T-helper 2 cell (primary cell): Measurements from ENCODE around the gene NWD2.
"Not testable (repeated sequence)": the region's sequence is repeated elsewhere in the genome, so short reads cannot be mapped to it uniquely, and the experiment has no call there.

Source experiments
- DNase-seq, 5 experiments: peaks; one replicate each; pipeline versions ENCODE4 v3.0.0 to v3.0.0-alpha.2; 2012 to 2022

The NWD2 gene

GRCh38 chr4:37470245-37470644 is 225.7 kb downstream of the NWD2 start:
- no peak for DNase-seq

- no peak for DNase-seq
Observed at GRCh38 chr4:37471093-37471492, 226.6 kb downstream of the NWD2 start.

DNA sequence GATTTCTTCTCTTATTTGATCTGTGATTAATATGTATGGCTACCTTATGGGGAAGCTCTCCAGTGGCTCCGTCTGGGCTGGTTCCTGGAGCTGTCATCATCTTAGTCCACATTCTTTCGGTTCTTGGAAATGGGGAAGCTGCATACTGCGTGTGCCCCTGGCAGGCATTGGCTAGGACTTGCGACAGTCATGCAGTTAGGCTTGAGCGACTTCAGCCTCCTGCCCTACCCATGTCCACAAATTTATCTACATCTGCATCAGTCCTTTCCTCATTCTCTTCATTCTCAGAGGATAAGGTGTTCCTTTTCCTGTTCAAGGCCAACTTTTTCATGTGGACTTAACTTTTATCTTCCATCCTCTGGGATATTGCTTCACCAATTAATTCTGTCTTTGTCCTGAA is 227.4 kb downstream of the NWD2 start:
- no peak for DNase-seq

GRCh38 chr4:37473807-37474206 is 229.3 kb downstream of the NWD2 start:
- DNase-seq: no peak

GRCh38 chr4:37475087-37475486 is 230.5 kb downstream of the NWD2 start:
- no peak for DNase-seq

DNA sequence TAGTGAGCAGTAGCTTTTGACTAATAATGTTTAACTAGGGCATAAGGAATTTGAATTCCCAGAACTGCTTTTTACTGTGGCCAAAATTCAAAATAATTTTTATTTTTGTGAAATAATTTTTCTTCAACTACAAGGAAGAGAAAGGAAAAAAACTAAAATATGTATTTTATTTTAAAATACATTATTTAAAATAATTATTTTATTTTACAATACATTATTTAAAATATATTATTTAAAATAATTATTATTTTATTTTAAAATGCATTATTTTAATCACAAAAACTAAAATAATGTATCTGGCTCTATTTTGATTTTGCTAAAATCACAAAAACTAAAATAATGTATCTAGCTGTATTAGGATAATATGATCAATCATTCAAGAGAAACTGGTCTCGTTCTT is 231.2 kb downstream of the NWD2 start:
- no peak for DNase-seq

DNA sequence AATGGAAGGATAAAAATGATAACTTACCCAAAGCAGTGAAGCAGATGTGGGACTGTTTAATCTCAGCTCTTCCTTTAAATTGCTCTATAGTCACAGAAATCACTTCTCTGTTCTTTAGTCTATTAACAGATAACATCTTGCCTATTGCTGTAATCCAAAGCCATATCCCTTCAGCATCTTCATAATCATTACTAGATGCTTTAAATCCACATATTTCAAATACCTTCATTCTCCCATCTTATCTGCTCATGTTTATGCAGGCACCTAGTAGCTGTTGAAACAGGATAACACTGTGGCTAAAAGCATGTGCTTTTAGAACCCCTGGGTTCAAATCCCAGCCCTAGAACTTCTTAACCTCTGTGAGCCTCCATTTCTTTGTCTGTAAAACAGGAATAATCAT is 231.7 kb downstream of the NWD2 start:
- no peak for DNase-seq

DNA sequence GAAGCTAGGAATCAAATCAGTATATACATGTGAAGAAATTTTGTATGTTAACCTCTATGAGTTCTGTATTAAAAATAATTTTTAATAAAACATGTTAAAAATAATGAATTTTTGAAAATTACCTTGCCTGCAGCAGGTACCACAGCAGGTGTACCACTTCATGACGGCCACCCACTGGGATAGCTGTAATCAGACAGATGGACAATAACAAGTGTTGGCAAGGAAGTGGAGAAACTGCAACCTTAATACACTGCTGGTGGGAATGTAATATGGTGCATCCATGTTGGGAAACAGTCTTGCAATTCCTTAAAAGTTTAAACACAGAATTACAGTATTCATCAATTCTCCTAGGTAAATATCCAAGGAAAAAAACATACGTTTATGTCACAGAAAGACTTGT is 232.1 kb downstream of the NWD2 start:
- DNase-seq: no peak

GRCh38 chr4:37477126-37477525 is 232.6 kb downstream of the NWD2 start:
- no peak for DNase-seq

DNA sequence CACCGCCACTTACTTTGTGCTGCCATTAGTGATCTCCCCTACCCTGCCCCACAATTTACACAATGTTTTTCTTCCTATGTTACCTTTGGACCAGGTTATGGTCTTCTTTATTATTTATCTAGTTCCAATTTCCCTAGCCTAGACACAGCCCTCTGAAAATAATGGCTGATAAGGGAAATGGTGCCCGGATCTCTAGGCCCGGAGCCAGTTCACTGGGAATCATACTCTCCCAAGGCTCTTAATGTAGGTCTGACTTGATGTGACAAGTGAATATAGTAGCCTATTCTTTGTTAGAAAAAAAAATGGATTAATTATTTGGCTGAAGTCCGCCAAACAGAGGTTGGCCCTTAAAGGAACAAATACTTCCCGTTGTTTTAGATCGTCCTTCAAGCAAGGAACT is 233.6 kb downstream of the NWD2 start:
- no peak for DNase-seq

DNA sequence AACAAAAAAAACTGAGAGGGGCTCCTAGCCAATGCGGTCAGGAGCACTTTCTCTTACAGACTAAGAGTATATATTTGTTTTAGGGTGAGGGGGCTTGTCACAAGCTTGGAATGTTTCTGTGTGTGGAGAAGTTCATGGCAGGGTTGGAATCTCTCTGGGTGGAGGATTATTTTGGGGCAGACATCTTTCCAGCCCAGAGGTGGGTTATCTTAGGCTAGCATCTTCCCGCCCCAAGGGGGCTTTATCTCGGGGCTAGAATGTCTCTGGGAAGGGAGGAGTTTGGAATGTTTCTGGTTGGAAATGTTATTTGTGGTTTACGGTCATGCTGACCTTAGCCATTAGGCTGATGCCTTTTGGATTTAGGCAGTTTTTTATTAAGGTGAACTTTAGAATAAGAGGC is 236.0 kb downstream of the NWD2 start:
- DNase-seq: no peak

DNA sequence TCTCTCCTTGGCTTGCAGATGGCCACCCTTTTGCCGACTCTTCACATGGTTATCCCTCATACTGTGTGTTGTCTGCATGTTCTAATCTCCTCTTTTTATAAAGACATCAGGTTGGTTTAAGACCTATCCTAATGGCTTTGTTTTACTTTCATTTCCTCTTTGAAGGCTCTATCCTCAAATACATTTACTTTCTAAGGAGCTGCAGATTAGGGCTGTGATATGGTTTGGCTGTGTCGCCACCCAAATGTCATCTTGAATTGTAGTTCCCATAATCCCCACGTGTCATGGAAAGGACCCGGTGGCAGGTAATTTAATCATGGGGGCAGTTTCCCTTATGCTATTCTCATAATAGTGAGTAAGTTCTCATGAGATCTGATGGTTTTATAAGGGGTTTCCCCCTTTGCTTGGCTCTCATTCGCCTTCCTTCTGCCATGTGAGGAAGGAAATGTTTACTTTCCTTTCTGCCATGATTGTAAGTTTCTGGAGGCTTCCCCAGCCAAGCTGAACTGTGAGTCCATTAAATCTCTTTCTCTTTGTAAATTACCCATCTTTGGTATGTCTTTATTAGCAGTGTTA is 237.1 kb downstream of the NWD2 start:
- no peak for DNase-seq

- DNase-seq: no peak
Observed at GRCh38 chr4:37482236-37482913, 237.8 kb downstream of the NWD2 start.

GRCh38 chr4:37483610-37484009 is 239.1 kb downstream of the NWD2 start:
- DNase-seq: no peak

- no peak for DNase-seq
Observed at GRCh38 chr4:37486166-37486565, 241.6 kb downstream of the NWD2 start.

- DNase-seq: no peak
Observed at GRCh38 chr4:37487668-37488067, 243.1 kb downstream of the NWD2 start.

GRCh38 chr4:37489697-37490096 is 245.2 kb downstream of the NWD2 start:
- no peak for DNase-seq

GRCh38 chr4:37490391-37491347 is 246.1 kb downstream of the NWD2 start:
- DNase-seq: no peak

- not testable (repeated sequence) for DNase-seq
Observed at GRCh38 chr4:37495353-37495752, 250.8 kb downstream of the NWD2 start.
